ENCODE measurements around the gene SFTPD.

Gene SFTPD

GRCh38 chr10:79944428-79945395 lies 4.2 kb downstream of the SFTPD start:
- DNase-seq, result no peak

- no peak for DNase-seq
These were observed 5.0 kb downstream of the SFTPD start for GRCh38 chr10:79943871-79944270.

GRCh38 chr10:79942261-79943185 lies 6.4 kb downstream of the SFTPD start:
- DNase-seq, result no peak

- DNase-seq, result no peak
These were observed 7.2 kb downstream of the SFTPD start for GRCh38 chr10:79941585-79942210.

GRCh38 chr10:79941146-79941545 lies 7.8 kb downstream of the SFTPD start:
- no peak for DNase-seq

GRCh38 chr10:79940431-79940830 lies 8.5 kb downstream of the SFTPD start:
- no peak for DNase-seq

GRCh38 chr10:79939969-79940368 lies 8.9 kb downstream of the SFTPD start:
- DNase-seq, result no peak

- peak; percentile 86 for DNase-seq
These were observed 10.0 kb downstream of the SFTPD start for GRCh38 chr10:79938728-79939406.

- DNase-seq, result no peak
These were observed 11.2 kb downstream of the SFTPD start for GRCh38 chr10:79937701-79938151.

GRCh38 chr10:79936625-79937615 lies 12.0 kb downstream of the SFTPD start:
- no peak for DNase-seq

- no peak for DNase-seq
These were observed 14.9 kb downstream of the SFTPD start for GRCh38 chr10:79933961-79934360.

GRCh38 chr10:79932841-79933379 lies 16.0 kb downstream of the SFTPD start:
- no peak for DNase-seq

GRCh38 chr10:79932307-79932706 lies 16.6 kb downstream of the SFTPD start:
- no peak for DNase-seq

- no peak for DNase-seq
These were observed 18.2 kb downstream of the SFTPD start for GRCh38 chr10:79930751-79931150.

- DNase-seq, result no peak
These were observed 18.6 kb downstream of the SFTPD start for GRCh38 chr10:79930267-79930666.

GRCh38 chr10:79929409-79929904 lies 19.4 kb downstream of the SFTPD start:
- DNase-seq, result peak; percentile 57

- DNase-seq, result no peak
These were observed 20.8 kb downstream of the SFTPD start for GRCh38 chr10:79928028-79928583.

- DNase-seq, result no peak
These were observed 21.6 kb downstream of the SFTPD start for GRCh38 chr10:79927111-79927828.

- DNase-seq, result no peak
These were observed 22.9 kb downstream of the SFTPD start for GRCh38 chr10:79926037-79926436.

GRCh38 chr10:79925614-79926013 lies 23.3 kb downstream of the SFTPD start:
- DNase-seq, result no peak
